Measurements from ENCODE around the gene FBN1.

The FBN1 gene

DNA sequence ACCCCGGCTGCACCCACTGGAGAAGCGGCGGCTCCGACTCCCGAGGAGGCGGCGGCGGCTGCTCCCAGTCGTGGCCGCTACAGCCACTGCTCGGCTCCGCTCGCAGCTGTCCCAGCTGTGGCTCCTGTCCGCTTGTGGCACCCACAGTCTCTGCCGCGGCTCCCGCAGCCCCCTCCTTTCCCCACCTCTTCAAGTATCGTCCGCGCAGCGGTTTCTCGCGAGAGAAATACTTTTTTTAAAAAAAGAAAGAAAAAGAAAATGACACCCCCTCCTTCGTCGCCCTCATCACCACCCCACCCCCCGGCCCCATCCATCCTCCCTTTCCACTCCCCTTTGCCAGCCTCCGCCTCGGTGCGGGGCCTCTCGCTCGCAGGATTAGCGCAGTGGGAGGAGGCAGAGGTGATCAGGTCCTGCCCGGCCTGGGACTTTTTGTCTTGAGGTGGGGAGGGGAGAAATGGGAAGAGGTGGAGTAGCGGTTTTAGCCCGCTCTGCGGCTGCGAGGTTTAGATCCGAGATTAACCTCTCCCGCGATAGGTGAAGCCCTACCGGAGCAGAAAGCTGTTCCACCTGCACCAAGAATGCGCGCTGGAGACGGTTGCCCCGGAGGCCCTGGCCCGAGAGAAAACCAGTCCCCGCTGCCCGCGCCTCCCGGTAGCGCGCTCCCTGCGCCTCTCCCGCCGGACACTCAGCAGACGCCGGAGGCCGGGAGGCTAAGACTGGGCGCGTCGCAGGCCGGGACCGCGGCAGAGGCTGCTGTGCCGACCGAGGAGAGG, at the start of gene FBN1:
FBN1 (minus strand) TSS at position 152 of the 773 bp plus-strand sequence. CDS start 940 bp downstream, outside the sequence.
- no peak for DNase-seq (ENCODE audit: low read depth in 1 of 2, low spot score in 1 of 2)

DNA sequence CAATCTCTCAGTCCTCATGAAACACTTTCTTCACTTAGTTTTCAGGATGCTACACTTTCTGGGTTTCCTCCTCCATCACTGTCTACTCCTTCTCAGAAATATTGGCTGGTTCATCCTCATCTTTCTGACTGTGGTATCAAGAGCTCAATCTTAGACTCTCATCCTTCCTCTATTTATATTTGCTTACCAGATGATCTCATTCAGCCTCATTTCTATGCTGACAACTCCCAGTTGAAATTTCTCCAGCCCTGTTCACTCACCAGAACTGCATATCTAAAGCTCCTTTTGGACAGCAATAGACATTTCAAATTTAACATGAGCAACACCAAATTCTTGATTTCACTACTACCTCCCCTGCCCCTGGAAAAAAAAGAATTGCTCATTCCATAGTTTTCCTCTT, 48.0 kb upstream of the FBN1 start:
- DNase-seq (ENCODE audit: low read depth in 1 of 2, low spot score in 1 of 2) = no peak

DNA sequence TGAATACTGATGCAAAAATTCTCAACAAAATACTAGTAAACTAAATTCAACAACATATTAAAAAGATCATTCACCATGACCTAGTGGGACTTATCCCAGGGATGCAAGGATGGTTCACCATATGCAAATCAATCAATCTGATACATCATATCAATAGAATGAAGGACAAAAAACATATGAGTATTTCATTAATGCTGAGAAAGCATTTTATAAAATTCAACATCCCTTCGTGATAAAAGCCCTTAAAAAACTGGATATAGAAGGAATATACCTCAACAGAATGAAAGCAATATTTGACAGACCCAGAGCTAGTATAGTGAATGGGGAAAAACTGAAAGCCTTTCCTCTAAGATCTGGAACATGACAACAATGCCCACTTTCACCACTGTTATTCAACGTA, 43.0 kb upstream of the FBN1 start:
- DNase-seq (ENCODE audit: low read depth in 1 of 2, low spot score in 1 of 2) = no peak

DNA sequence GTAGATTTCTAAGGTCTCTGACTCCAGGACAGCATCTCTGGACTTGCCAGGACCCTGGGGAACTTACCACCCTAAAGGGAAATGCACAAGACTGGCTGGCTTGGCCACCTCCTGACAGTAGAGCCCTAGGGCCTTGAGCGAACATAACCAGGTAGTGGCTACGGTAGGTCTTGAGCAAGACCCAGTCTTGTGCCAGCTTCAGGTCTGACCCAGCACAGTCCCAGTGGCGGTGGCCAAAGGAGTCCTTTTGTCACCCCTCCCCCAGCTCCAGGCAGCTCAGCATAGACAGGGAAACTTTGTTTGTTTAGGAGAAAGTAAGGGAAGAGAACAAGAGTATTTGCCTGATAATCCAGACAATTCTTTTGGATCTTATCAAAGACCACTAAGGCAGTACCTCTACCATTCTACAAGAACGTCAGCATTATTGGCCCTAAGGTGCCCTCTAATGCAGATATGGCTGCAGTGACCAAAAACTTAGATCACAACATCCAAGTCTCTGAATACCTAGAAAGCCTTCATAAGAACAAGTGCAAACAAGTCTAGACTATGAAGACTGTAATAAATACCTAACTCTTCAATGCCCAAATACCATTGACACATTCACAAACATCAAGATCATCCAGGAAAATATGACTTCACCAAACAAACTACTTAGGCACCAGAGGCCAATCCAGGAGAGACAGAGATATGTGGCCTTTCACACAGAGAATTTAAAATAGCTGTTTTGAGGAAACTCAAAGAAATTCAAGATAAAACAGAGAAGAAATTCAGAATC, 38.7 kb upstream of the FBN1 start:
- DNase-seq (ENCODE audit: low read depth in 1 of 2, low spot score in 1 of 2) = no peak

DNA sequence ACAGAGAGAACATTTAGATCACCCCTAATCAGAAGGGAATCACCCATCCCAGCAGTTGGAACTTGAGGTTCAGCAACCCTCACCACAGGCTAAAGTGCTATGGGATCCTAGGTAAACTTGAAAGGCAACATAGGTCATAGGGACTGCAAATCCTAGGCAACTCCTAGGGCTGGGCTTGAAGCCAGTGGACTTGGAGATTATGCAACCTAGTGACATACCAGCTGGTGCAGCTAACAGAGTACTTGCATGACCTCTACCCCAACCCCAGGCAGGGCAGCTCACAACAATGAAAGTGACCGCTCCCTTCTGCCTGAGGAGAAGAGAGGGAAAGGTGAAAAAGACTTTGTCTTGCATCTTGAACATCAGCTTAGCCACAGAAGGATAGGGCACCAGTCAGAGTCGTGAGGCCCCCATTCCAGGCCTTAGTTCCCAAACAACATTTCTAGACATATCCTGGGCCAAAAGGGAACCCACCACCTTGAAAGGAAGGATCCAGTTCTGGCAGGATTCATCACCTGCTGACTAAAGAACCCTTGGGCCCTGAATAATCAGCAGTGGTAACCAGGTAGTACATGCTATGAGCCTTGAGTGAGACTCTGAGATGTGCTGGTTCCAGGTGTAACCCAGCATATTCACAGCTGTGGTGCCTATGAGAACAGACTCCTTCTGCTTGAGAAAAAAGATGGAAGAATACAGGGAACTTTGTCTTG, 37.6 kb upstream of the FBN1 start:
- no peak for DNase-seq (ENCODE audit: low read depth in 1 of 2, low spot score in 1 of 2)

DNA sequence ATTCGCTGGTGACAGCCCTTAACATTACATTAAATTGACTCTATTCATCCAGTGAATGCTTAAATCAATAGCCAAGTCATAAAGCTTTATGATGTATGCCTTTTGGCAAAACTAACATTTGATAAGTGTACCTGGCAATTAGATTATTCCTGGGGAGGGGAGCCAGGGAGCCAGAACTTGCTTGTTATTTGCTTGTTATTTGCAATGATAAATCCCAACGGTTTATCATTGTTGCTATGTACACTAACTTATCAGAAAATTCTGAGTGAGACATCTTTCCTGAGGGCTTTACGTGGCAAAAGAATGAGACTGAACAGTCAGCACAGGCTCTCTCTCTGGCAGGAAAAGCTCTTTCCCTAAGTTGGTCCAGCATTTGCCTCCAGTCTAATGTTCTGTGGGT, 35.8 kb upstream of the FBN1 start:
- DNase-seq (ENCODE audit: low read depth in 1 of 2, low spot score in 1 of 2) = no peak

DNA sequence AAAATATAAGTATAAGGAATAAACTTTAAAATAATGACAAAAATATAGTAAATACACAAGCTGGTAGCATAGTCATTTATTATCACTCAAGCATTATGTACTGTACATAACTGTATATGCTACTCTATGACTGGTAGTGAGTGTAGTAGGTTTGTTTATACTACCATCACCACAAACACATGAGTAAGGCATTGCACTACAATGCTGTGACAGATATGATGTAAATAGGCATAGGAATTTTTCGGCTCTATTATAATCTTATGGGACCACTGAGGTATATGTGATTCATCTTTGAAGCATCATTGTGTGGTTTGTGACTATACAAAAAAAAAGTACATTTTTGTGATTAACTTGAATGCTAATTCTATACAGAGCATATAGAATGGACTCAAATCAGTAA, 35.3 kb upstream of the FBN1 start:
- DNase-seq (ENCODE audit: low read depth in 1 of 2, low spot score in 1 of 2) = no peak

DNA sequence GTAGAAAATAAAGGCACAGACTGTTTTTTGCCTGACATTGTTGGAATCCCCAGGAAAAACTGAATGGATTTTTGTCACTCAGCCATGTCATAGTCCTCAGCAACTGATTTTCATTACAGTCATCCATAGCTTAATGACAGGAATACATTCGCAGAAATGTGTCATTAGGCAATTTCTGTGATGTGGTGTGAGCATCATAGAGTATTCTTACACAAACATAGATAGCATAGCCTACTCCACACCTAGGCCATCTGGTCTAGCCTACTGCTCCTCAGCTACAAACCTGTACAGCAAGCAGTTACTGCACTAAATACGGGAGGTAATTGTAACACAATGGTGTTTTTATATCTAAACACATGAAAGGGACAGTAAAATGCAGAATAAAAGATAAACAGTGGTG, 34.4 kb upstream of the FBN1 start:
- no peak for DNase-seq (ENCODE audit: low read depth in 1 of 2, low spot score in 1 of 2)

DNA sequence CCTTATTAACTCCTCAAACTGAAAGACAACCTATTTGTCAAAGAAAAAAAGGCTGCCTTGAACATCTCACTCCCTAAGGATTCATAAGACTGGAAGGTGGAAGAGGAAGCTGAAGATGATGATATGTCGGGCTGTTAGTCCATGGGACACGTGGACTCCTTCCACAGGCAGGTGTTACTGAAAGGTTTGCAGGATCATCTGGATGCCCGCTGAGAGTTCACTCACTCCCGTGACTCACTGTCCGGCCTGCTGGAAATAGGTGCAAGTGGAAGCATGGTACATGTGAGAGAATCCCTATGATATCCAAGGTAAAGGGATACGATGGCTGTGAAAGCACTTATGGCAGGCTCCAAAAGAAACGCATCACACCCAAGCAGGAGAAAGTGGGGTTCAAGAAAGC, 33.3 kb upstream of the FBN1 start:
- no peak for DNase-seq (ENCODE audit: low read depth in 1 of 2, low spot score in 1 of 2)

DNA sequence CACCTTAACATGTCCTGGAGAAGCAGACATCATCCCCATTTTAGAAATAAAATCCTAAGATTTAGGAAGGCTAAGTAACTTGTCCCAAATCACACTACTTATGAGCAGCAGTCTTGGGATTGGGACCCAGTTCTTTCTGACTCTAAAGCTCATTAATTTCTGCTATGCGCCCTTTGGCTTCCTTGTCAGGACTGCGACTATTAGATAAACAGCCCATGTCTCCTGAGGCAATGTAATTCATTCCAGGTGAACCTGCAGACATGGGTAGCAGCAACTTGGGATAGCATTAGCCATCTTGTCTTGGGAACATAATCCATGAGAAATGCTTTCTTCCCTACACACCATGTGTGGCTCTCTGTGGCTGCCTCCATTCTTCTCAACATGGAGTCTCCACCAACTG, 32.3 kb upstream of the FBN1 start:
- DNase-seq (ENCODE audit: low read depth in 1 of 2, low spot score in 1 of 2) = no peak

DNA sequence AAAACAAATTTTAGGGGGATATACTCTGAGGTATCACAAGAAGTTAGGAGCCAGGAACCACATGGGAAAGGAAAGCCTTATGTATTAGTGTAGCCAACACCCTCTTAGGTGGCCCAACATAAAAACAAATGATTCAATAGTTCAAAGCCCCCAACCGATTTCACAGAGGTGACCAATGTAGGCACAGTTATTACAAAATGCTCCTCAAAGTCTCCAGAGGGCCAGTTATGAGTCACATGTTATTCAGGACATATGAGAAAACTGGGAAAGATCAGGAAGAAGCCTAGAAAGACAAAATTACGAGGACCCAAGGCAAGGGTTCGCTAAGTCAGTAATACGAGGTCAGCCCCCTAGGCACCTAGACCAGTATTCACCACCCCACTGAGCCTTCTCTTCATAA, 29.9 kb upstream of the FBN1 start:
- no peak for DNase-seq (ENCODE audit: low read depth in 1 of 2, low spot score in 1 of 2)

DNA sequence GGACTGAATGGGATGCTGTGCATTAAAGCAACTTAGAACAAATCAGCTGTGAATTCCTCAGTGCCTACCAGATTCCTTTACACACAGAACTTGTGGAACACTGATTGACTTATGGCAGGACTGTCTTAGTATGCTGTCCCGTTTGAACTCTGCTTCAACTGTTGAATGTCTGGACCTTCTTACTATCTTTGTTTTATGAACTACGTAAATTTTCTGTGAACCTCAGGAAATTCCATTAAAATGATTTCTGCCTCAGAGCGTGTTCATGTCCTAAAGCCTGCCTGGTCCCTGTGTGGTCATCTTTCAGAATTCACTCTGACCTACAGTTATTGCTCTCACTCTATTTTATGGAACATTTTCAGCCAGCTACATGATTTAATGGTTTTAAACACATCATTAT, 29.4 kb upstream of the FBN1 start:
- no peak for DNase-seq (ENCODE audit: low read depth in 1 of 2, low spot score in 1 of 2)

DNA sequence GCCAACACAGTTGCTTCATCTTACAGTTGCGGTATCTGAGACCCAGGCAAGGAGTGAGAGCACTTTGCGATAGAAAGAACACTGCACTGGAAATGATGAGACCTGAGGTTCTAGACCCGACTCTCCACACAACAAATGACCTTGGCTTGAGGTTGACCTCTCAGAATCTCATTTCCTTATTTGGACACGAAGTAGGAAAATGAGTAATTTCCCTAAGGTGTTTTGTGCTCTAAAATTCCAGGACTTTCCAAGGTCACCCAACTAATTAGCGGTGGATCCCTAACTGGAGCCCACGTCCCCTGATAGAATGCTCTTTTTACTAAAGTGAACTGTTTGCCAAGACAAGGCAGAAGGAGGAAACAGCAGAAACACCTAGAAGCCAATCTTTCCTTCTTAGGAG, 26.7 kb upstream of the FBN1 start:
- no peak for DNase-seq (ENCODE audit: low read depth in 1 of 2, low spot score in 1 of 2)

DNA sequence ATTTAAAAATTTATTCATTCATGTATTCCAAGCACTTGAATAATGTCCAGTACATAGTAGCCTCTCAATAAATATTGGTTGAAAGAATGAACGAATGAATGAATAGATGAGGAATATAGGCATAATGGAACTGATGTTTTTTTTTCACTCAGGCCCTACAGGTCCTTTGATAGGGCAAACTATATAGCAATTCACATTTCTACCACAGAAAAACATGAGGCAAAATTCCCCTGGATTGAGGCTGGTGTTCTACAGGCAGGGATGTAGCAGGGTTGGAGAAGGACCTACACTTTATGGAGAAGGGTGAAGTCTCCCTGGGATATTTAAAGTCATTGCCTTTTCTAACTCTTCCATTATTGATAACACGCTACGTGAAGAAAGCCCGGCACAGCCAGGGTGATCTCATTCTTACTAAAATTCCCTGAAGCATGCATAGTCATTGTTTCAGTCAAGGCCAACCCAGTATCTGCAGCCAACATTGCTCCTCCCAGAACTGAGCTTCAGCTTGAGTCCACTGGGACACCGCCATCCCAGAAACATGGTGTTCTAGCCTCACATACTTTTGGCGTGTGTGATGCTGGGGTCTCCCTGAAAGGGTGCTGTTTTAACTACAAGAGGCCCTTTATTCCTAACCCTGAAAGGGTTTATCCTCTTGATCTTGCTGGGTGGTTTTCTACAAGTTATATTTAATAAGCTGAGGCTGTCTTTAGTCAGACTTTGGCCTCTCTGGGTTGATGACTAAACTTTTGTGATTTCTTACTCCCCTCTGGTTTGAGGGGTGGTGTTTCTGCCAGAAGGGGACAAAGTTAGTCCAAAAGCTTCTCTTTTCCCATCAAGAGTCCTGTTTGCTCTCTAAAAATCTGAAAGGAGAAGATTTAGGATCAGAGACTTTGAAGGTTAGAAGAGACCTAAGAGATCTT, 25.9 kb upstream of the FBN1 start:
- DNase-seq (ENCODE audit: low read depth in 1 of 2, low spot score in 1 of 2) = no peak

DNA sequence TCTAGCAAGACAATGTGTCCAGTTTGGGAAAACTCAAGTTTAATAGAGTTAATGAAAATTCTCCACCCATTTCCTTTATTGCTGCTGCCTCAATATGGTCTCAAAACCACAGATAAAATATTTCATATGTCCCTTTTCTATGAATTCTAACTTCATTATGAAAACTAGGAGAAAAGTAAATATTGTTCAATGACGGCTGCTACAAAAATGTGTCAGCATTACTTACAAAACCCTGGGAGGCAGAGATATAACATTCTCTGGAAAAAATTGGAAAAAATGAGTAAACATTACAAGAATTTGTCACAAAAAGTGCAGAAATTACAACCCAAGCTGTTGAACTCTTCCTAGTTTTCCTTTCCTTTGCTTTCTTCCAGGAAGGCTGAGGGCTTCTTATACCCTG, 22.2 kb upstream of the FBN1 start:
- DNase-seq (ENCODE audit: low read depth in 1 of 2, low spot score in 1 of 2) = no peak

DNA sequence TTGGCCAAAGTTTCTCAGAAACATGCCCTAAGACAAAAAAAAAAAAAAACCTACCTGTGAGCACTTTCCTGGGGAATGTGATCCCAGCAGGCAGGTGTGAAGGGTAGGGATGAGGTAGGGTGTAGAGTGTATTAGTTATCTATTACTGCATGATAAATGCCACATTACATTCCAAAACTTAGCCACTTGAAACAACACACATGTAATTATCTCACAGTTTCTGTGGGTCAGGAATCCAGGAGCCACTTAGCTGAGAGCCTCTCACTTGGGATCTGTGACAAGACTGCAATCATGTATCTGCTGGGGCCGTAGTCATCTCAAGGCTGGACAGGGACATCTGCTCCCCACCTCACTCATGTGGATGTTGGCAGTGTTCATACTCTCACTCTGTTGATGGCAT, 18.9 kb upstream of the FBN1 start:
- DNase-seq (ENCODE audit: low read depth in 1 of 2, low spot score in 1 of 2) = no peak

DNA sequence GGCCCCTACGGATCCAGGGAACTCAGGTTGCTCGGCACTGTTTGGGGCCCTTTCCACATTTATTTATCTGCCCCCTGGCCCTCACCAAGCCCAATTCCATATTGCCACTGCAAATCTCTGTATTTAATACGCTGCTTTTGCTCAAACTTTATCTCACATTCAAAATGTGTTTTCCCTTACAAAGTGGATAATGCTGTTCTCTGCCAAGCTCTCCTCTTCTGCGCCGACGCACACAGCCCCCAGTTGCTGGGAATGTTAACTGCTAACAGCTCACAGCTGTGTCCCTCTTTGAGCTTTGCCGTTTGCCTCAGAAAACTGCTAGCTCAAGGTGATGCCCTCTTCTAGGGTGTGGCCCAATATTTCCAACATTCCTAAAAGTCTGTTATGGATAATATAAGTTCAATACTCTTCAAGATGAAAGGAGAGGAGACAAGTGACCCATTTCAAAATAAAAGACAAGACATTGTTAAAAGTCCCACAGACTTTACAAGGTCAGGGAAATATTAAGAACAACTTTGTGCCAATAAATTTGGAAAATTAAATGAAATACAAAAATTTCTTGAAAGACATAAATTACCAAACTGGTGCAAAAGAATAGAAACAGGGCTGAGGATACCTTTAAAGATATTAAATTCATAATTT, 12.6 kb upstream of the FBN1 start:
- DNase-seq (ENCODE audit: low read depth in 1 of 2, low spot score in 1 of 2) = no peak

DNA sequence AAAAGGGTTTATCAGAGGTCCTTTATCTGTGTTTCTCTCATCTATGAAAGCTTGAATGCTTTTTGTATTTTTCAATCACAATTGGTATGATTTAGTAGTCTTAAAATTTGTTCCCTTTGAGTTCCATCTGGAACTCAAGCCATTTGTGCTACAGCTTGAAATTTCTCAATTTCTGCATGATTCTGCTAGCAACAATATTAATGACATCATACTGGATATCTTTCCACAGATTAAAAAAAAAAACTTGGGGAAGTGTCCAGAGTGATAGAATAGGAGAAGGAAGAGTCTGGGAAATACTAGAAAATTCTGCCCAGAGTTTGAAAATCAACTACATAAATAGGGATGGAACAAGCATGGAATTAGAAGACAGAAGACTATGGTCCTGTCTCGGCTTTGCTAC, 9.3 kb upstream of the FBN1 start:
- no peak for DNase-seq (ENCODE audit: low read depth in 1 of 2, low spot score in 1 of 2)

DNA sequence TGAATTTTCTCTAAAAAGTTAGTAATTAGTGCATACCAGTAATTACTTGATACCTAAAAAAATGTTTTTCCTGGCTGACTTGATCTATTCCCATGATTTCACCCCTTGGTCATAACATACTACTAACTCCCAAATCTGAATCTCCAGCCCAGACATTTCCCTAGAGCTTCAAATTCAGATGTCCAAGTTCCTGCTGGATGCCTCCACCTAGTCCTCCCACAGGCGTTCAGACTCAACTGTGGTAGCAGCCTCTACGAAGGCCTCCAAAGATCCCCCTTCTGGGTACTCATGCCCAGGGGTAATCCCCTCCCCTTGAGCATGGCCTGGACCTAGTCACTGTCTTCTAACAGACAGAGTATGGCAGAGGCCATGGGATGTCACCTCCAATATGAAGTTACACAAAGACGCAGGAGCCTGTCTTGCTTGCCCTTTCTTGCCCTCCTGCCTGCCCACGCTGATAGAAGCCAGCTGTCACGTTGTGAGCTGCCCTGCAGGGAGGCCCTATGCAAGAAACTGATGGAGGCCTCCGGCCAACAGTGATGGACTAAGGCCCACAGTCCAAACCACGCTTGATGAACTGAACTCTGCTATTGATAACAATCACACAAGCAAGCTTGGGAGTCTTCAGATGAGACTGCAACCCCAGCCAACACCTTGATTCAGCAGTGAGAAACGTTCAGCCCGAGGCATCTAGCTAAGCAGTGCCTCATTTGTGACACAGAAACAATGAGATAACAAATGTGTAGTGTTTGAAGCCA, 8.6 kb upstream of the FBN1 start:
- no peak for DNase-seq (ENCODE audit: low read depth in 1 of 2, low spot score in 1 of 2)

DNA sequence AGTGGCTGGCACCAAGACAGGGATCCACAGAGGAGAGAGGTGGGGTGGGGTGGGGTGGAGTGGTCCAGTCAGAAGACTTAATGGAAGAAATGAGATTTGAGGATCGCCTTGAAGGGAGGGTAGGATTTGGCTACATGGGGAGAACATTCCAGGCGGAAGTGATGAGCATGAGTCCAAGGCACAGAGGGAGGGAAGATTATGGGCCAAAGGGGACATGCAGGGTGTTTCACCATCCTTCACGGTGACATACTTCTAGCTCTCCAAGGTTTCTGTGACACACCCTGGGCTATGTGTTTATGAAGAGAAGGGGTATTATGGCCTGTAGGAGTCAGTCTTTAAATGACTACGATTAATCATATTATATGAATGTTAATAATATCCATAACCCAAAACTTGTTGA, 7.7 kb upstream of the FBN1 start:
- no peak for DNase-seq (ENCODE audit: low read depth in 1 of 2, low spot score in 1 of 2)
